Epithelial cell of prostate (primary cell): ENCODE results near the gene GMPR.

Source experiments
- DNase-seq: peaks from one replicate; pipeline ENCODE4 v3.0.0-alpha.2; 2011; ENCODE audit warnings: low read depth, low spot score
- H3K27ac ChIP-seq: fragments of 450-650 bp; 2 replicates; pipeline ENCODE4 v1.5.1; 2017; ENCODE audit warnings: mild to moderate bottlenecking

The GMPR gene

GRCh38 chr6:16343593-16343992 lies 105.2 kb downstream of the GMPR start:
- DNase-seq: no peak
- H3K27ac ChIP-seq: no peak overlapping the region

- H3K27ac ChIP-seq: peak overlapping the region; percentile 53
- no peak for DNase-seq
Observed at GRCh38 chr6:16344756-16345155, 106.4 kb downstream of the GMPR start.
